Tibial artery (tissue), 4 donors: ENCODE results near the gene FGFRL1.

Experiments used
- DNase-seq, 2 donors: peaks; one replicate each; pipeline ENCODE4 v3.0.0-alpha.2; 2019
- H3K27ac ChIP-seq, 2 donors: fragments of 200-600 bp; sonication (generic) in 1 of 2; 1 replicate in 1 of 2; 2 replicates in 1 of 2; pipeline ENCODE4 v1.5.1; 2018 to 2019; ENCODE audit warnings: mild to moderate bottlenecking in 1 of 2
- H3K27me3 ChIP-seq, 2 donors: fragments of 200-600 bp; sonication (generic) in 1 of 2; one replicate each; pipeline versions ENCODE4 v1.5.1 to v1.6.0; 2016 to 2019
- H3K36me3 ChIP-seq, 3 donors: fragments of 200-600 bp; sonication (generic) in 2 of 3; one replicate each; pipeline ENCODE4 v1.5.1; 2016 to 2019; ENCODE audit warnings: mild to moderate bottlenecking in 2 of 3
- H3K4me1 ChIP-seq, 4 donors: fragments of 200-600 bp; sonication (generic) in 2 of 4; 1 replicate in 3 of 4; 2 replicates in 1 of 4; pipeline ENCODE4 v1.5.1; 2016 to 2019
- H3K4me3 ChIP-seq, 2 donors: fragments of 200-600 bp; sonication (generic) in 1 of 2; 1 replicate in 1 of 2; 2 replicates in 1 of 2; pipeline ENCODE4 v1.5.1; 2018 to 2019; ENCODE audit warnings: mild to moderate bottlenecking in 2 of 2
- H3K9me3 ChIP-seq, 3 donors: fragments of 200-600 bp; sonication (generic) in 1 of 3; one replicate each; pipeline ENCODE4 v1.5.1; 2016 to 2019
- intact Hi-C: fragments of 100-400 bp; cut with DNase I; formaldehyde crosslinking; loops from one replicate; pipeline ENCODE4 v1.15.0; 2023; ENCODE audit warnings: low total_unique reads
- TF ChIP-seq, protein P1 (sequence below), 2 experiments: fragments of 200-600 bp in 1 of 2; fragments of 450-650 bp in 1 of 2; IDR thresholded peaks; one replicate each; pipeline ENCODE4 v1.5.1; 2017 to 2019; ENCODE audit warnings: antibody characterized with exemption in 2 of 2, mild to moderate bottlenecking in 1 of 2, moderate library complexity in 1 of 2

Gene FGFRL1

DNA sequence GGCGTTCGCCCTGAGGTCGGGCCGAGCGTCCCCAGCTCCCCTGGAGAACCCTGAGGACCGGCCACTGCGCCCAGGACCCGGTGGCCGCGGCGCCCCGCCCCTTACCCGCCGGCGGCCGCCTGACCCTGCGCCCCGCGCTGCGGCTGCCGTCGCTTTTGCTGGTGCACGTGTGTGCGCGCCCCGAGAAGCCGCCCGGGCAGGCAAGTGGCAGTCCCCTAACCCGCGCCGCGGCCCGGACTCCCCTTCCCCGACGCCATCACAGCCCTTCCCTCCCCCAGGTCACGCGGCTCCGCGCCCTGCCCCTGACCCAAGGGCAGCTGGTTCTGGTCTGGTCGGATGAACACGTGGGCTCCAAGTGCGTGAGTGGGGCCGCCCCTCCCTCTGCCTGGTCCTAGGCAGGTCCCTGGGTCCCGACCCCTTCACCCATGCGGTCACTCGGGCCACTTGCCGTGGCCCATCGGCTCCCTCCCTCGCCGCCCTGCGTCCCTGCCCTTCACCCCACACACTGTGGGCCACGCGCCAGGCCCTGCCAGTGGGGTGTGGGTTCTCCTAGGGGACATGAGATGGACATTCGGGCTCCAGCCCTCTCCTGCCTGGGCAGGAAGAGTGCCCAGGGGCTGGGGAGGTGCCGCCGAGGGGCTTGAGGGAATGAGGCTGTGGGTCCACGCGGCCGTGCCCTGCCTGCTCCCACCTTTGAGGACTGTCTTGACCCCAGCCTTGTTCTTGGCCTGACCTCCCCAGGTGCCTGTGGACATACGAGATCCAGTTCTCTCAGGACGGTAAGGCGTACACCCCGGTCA lies 8.0 kb upstream of the FGFRL1 start:
- intact Hi-C loops: no loop called here
- H3K36me3 ChIP-seq: no peaks in the 10 kb centered on the region
- TF ChIP-seq, protein P1, sequence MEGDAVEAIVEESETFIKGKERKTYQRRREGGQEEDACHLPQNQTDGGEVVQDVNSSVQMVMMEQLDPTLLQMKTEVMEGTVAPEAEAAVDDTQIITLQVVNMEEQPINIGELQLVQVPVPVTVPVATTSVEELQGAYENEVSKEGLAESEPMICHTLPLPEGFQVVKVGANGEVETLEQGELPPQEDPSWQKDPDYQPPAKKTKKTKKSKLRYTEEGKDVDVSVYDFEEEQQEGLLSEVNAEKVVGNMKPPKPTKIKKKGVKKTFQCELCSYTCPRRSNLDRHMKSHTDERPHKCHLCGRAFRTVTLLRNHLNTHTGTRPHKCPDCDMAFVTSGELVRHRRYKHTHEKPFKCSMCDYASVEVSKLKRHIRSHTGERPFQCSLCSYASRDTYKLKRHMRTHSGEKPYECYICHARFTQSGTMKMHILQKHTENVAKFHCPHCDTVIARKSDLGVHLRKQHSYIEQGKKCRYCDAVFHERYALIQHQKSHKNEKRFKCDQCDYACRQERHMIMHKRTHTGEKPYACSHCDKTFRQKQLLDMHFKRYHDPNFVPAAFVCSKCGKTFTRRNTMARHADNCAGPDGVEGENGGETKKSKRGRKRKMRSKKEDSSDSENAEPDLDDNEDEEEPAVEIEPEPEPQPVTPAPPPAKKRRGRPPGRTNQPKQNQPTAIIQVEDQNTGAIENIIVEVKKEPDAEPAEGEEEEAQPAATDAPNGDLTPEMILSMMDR (IDR thresholded peaks at IDR 0.05): no peak
- H3K4me3 ChIP-seq: no peak overlapping the region
- DNase-seq: no peak
- H3K9me3 ChIP-seq: no peaks in the 10 kb centered on the region
- no peak overlapping the region for H3K27ac ChIP-seq
- peaks cover 7 to 89% of the 10 kb centered on the region in 2 donors for H3K27me3 ChIP-seq
- peaks cover 0 to 21% (median 16%) of the 10 kb centered on the region in 4 donors for H3K4me1 ChIP-seq

DNA sequence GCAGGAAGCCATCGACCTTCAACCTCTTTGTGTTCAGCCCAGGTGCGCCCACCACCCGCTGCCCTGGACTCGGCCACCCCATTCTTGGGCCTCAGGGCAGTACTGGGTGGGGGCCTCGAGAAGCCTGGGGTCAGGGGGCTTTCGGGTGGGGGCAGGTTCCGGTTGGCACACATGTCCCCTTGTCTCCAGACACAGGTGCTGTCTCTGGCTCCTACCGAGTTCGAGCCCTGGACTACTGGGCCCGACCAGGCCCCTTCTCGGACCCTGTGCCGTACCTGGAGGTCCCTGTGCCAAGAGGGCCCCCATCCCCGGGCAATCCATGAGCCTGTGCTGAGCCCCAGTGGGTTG lies 7.4 kb upstream of the FGFRL1 start:
- Histone ChIP-seq H3K9me3 (no peaks in the 10 kb centered on the region), H3K4me3 (no peak overlapping the region), H3K27ac (no peak overlapping the region), H3K36me3 (no peaks in the 10 kb centered on the region), H3K27me3 (peaks cover 7 to 92% of the 10 kb centered on the region in 2 donors), H3K4me1 (peaks cover 0 to 27% (median 20%) of the 10 kb centered on the region in 4 donors)
- TF ChIP-seq, protein P1 (IDR thresholded peaks at IDR 0.05): no peak
- intact Hi-C loops: no loop called here
- no peak for DNase-seq

DNA sequence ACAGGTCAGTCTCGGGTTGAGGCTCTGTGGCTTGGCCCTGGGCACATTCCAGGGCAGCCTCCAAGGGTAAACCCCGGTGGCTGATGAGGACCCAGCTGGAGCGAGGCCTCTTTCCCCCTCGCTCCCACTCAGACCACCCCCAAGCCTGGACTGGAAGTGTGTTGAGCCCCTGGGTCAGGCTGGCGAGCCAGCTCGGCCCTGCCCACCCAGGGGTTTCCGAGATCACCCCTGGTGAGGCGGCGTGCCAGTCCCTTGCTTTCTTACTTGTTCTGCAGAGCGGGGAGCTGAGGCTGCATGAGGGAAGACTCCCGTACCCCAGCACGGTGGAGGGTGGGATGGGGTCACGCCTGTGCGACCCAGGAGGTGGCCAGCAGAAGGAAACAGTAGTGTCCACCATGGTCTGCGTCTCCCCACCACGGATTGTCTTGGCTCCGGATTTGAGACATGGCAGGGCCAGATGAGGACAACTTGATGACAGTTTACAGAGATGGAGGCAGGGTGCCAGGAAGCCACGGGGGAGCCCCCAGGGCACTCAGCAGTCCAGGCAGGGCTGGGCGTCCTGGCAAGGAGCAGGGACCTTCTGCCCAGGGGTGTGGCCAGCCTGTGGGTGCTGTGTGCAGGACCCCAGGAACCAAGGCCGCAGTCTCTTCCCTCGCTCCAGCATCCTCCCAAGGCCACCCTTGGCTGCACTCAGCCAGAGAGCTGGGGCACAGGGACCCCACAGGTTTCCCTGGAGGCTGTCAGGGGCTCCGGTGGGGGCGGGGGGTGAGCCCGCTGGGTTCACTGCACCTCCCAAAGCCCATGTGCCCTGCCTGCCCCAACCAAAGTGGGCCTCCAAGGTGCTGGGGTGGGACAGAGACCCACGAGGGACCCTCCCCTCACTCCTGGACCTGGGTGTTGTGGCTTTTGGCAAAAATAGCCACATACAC lies 6.6 kb upstream of the FGFRL1 start:
- no peaks in the 10 kb centered on the region for H3K36me3 ChIP-seq
- TF ChIP-seq, protein P1 (IDR thresholded peaks at IDR 0.05): no peak
- no peak overlapping the region for H3K4me3 ChIP-seq
- intact Hi-C loops: no loop called here
- H3K27me3 ChIP-seq: peaks cover 7 to 86% of the 10 kb centered on the region in 2 donors
- DNase-seq: no peak
- H3K9me3 ChIP-seq: no peaks in the 10 kb centered on the region
- no peak overlapping the region for H3K27ac ChIP-seq
- H3K4me1 ChIP-seq: peaks cover 0 to 31% (median 23%) of the 10 kb centered on the region in 4 donors

DNA sequence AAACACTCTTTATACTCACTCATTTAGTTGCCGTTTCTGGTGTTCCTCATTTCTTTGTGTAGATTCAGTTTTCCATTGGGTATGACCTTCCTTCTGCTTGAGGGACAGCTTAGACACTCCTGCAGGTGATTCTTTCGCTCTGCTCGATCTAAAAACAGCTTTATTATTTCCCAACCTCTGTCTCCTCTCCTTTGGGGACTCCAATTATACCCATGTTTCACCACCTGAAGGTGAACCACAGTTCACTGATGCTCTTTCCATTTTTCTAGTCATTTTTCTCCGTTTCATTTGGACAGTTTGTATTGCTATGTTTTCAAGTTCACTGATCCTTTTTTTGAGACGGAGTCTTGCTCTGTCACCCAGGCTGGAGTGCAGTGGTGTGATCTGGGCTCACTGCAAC lies 4.6 kb upstream of the FGFRL1 start:
- H3K9me3 ChIP-seq: no peaks in the 10 kb centered on the region
- H3K27me3 ChIP-seq: peaks cover 7 to 66% of the 10 kb centered on the region in 2 donors
- no peak overlapping the region for H3K4me3 ChIP-seq
- intact Hi-C loops: no loop called here
- no peak for DNase-seq
- no peaks in the 10 kb centered on the region for H3K36me3 ChIP-seq
- TF ChIP-seq, protein P1 (IDR thresholded peaks at IDR 0.05): no peak
- H3K4me1 ChIP-seq: peaks cover 0 to 43% (median 34%) of the 10 kb centered on the region in 4 donors
- no peak overlapping the region for H3K27ac ChIP-seq

DNA sequence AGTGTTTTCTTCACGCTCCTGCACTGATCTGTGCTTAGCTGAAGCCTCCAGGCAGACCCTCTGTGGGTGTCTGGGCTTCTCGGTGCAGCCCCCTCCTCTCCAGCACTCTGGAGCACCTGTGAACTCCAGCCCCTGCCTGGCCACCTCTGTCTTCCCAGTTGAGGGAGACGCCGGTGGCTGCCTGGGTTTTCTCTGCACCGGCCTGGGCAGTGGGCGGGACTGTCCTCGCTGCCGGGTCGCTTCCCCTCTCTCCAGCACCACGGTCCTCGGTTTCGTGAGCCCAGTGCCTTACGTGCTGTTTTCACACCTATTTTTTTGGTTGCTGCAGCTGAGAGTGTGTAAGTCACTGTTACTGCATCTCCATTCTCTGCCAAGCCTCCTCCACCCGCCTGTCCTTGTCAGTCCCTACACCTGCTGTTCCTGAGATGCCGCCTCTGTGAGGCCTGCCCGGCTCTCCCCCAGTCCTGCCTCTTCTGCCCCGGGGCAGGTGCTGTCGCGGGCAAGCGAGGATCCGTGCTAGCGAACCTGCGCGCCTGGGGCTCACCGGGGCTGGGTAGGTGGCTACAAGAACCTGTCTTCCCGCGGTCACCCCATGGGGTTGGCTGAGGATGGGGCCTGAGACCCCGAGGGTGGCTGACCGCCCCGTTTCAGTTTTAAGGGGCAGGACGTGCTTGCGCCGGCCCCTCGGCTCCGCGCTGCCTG lies 2.4 kb upstream of the FGFRL1 start:
- Histone ChIP-seq H3K9me3 (no peaks in the 10 kb centered on the region), H3K4me3 (peak overlapping the region; percentile 71 to 77), H3K36me3 (peaks cover 0 to 8% (median 0%) of the 10 kb centered on the region in 3 donors), H3K27ac (peak overlapping the region; percentile 68 to 77), H3K4me1 (peaks cover 0 to 39% (median 30%) of the 10 kb centered on the region in 4 donors), H3K27me3 (peaks cover 0 to 45% of the 10 kb centered on the region in 2 donors)
- TF ChIP-seq, protein P1 (IDR thresholded peaks at IDR 0.05): no peak
- intact Hi-C loops: no loop called here
- peak; percentile 46 to 82 for DNase-seq
